Smooth muscle cell (in vitro differentiated cells): ENCODE measurements around the gene GADD45GIP1. TPM values are rescaled to one million over a fixed set of nuclear protein-coding genes. Genes with fewer than 3 reads are reported as not detected.

ENCODE experiments used
- DNase-seq: peaks from one replicate; lab custom pipeline; 2025; ENCODE audit not compliant: unreplicated experiment; lab: John Stamatoyannopoulos, UW
- H2AFZ ChIP-seq: fragments of 200-600 bp; sonication (generic); 2 replicates; pipeline ENCODE4 v1.6.0; 2016; ENCODE audit warnings: antibody characterized with exemption, low read depth, mild to moderate bottlenecking
- H3F3A ChIP-seq: fragments of 200-600 bp; sonication (generic); 2 replicates; pipeline ENCODE4 v1.6.0; 2017; ENCODE audit warnings: antibody characterized with exemption, low read depth
- H3K27ac ChIP-seq: fragments of 200-600 bp; sonication (generic); 2 replicates; pipeline ENCODE4 v1.5.1; 2016; ENCODE audit warnings: low read depth, mild to moderate bottlenecking
- H3K27me3 ChIP-seq: fragments of 200-600 bp; sonication (generic); 2 replicates; pipeline ENCODE4 v1.6.1; 2016; ENCODE audit warnings: low read depth, mild to moderate bottlenecking
- H3K36me3 ChIP-seq: fragments of 200-600 bp; sonication (generic); 2 replicates; pipeline ENCODE4 v1.5.1; 2016; ENCODE audit warnings: low read depth
- H3K4me1 ChIP-seq: fragments of 200-600 bp; sonication (generic); 2 replicates; pipeline ENCODE4 v1.5.1; 2016; ENCODE audit warnings: low read depth
- H3K4me2 ChIP-seq: fragments of 200-600 bp; sonication (generic); 2 replicates; pipeline ENCODE4 v1.6.0; 2016; ENCODE audit warnings: mild to moderate bottlenecking
- H3K4me3 ChIP-seq: fragments of 200-600 bp; sonication (generic); 2 replicates; pipeline ENCODE4 v1.5.1; 2016; ENCODE audit warnings: mild to moderate bottlenecking
- H3K79me2 ChIP-seq: fragments of 200-600 bp; sonication (generic); 2 replicates; pipeline ENCODE4 v1.6.0; 2016; ENCODE audit warnings: low read depth, mild to moderate bottlenecking
- H3K9ac ChIP-seq: fragments of 200-600 bp; sonication (generic); 2 replicates; pipeline ENCODE4 v1.6.0; 2016; ENCODE audit warnings: low read depth
- H3K9me3 ChIP-seq: fragments of 200-600 bp; sonication (generic); replicated peaks from 2 replicates; pipeline ENCODE4 v1.5.1; 2016; ENCODE audit warnings: low read depth
- H4K20me1 ChIP-seq: fragments of 200-600 bp; sonication (generic); 2 replicates; pipeline ENCODE4 v1.6.0; 2016; ENCODE audit warnings: low read depth
- WGBS: methylation state at CpG from one replicate; pipeline ENCODE4 v1.1.7; 2016; ENCODE audit warnings: low lambda C conversion rate; 5-methylcytosine and 5-hydroxymethylcytosine counted together
- polyA plus RNA-seq: library from polyadenylated mRNA; unstranded; fragments of >200 nt; fragmentation: Nextera tagmentation; extraction: Ambion mirVana; gene quantifications from 2 replicates; pipeline ENCODE4 v1.2.1, GENCODE V29; 2016
- total RNA-seq: library from RNA; depleted of rRNA; stranded (reverse); fragments of >200 nt; gene quantifications from 2 replicates; pipeline ENCODE4 v1.2.3, GENCODE V29; 2014
- TF ChIP-seq, protein P1 (sequence below): fragments of 200-600 bp; sonication (generic); IDR thresholded peaks from 2 replicates; pipeline ENCODE4 v1.5.1; 2017; ENCODE audit warnings: borderline replicate concordance, mild to moderate bottlenecking, antibody characterized with exemption; ENCODE audit not compliant: insufficient read depth, poor library complexity, severe bottlenecking

Gene GADD45GIP1
- total and polyA plus RNA-seq, 2 experiments from 2014 or later: 51.5 to 152 TPM

GRCh38 chr19:12937927-12938778 lies 18.9 kb downstream of the GADD45GIP1 start, which contains the start of gene CALR:
TSS of gene CALR (plus strand) at chr19:12938609. CDS start at chr19:12938680, 71 bp downstream.
- peak within 1 kb of the TSS; percentile 92 for H2AFZ ChIP-seq
- H3F3A ChIP-seq: peaks cover 35% of the 10 kb centered on the region
- WGBS: under 1% methylated on average over 61 of the region's 63 CpGs
- DNase-seq: peak; percentile 93
- peak within 1 kb of the TSS; percentile 74 for H3K27ac ChIP-seq
- H3K36me3 ChIP-seq: no peaks in the 10 kb centered on the region
- H3K9ac ChIP-seq: peak within 1 kb of the TSS; percentile 95
- peaks cover 24% of the 10 kb centered on the region for H3K4me1 ChIP-seq
- H3K27me3 ChIP-seq: no peaks in the 10 kb centered on the region
- H3K79me2 ChIP-seq: peaks cover 41% of the 10 kb centered on the region
- H3K9me3 ChIP-seq: no peaks in the 10 kb centered on the region
- TF ChIP-seq, protein P1, sequence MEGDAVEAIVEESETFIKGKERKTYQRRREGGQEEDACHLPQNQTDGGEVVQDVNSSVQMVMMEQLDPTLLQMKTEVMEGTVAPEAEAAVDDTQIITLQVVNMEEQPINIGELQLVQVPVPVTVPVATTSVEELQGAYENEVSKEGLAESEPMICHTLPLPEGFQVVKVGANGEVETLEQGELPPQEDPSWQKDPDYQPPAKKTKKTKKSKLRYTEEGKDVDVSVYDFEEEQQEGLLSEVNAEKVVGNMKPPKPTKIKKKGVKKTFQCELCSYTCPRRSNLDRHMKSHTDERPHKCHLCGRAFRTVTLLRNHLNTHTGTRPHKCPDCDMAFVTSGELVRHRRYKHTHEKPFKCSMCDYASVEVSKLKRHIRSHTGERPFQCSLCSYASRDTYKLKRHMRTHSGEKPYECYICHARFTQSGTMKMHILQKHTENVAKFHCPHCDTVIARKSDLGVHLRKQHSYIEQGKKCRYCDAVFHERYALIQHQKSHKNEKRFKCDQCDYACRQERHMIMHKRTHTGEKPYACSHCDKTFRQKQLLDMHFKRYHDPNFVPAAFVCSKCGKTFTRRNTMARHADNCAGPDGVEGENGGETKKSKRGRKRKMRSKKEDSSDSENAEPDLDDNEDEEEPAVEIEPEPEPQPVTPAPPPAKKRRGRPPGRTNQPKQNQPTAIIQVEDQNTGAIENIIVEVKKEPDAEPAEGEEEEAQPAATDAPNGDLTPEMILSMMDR: no peak
- peak within 1 kb of the TSS; percentile 96 for H3K4me2 ChIP-seq
- peak within 1 kb of the TSS; percentile 84 for H3K4me3 ChIP-seq
- H4K20me1 ChIP-seq: peaks cover 46% of the 10 kb centered on the region

- no peak overlapping the region for H3K27ac ChIP-seq
- H3F3A ChIP-seq: peaks cover 34% of the 10 kb centered on the region
- H3K4me1 ChIP-seq: peaks cover 29% of the 10 kb centered on the region
- peak overlapping the region; percentile 84 for H3K4me3 ChIP-seq
- TF ChIP-seq, protein P1: no peak
- H3K9me3 ChIP-seq: no peaks in the 10 kb centered on the region
- 24% methylated on average over 23 of the region's 23 CpGs for WGBS
- DNase-seq: no peak
- H3K36me3 ChIP-seq: no peaks in the 10 kb centered on the region
- H3K27me3 ChIP-seq: no peaks in the 10 kb centered on the region
- peaks cover 42% of the 10 kb centered on the region for H4K20me1 ChIP-seq
- H3K4me2 ChIP-seq: peak overlapping the region; percentile 91
- H3K9ac ChIP-seq: peak overlapping the region; percentile 21
- H2AFZ ChIP-seq: peak overlapping the region; percentile 92
- H3K79me2 ChIP-seq: peaks cover 46% of the 10 kb centered on the region
These were observed 19.7 kb downstream of the GADD45GIP1 start for GRCh38 chr19:12937093-12937926.

- no peak overlapping the region for H3K4me3 ChIP-seq
- H3K27me3 ChIP-seq: no peaks in the 10 kb centered on the region
- H3K9ac ChIP-seq: no peak overlapping the region
- H3K4me2 ChIP-seq: no peak overlapping the region
- WGBS: 93% methylated on average over 7 of the region's 7 CpGs
- H3K9me3 ChIP-seq: no peaks in the 10 kb centered on the region
- no peak overlapping the region for H3K27ac ChIP-seq
- no peak overlapping the region for H2AFZ ChIP-seq
- H4K20me1 ChIP-seq: peaks cover 35% of the 10 kb centered on the region
- H3F3A ChIP-seq: peaks cover 30% of the 10 kb centered on the region
- peaks cover 30% of the 10 kb centered on the region for H3K4me1 ChIP-seq
- no peaks in the 10 kb centered on the region for H3K36me3 ChIP-seq
- TF ChIP-seq, protein P1: no peak
- no peak for DNase-seq
- H3K79me2 ChIP-seq: peaks cover 50% of the 10 kb centered on the region
These were observed 20.4 kb downstream of the GADD45GIP1 start for GRCh38 chr19:12936582-12936981.
